Measurements from ENCODE around the gene DDRGK1.

The DDRGK1 gene

DNA sequence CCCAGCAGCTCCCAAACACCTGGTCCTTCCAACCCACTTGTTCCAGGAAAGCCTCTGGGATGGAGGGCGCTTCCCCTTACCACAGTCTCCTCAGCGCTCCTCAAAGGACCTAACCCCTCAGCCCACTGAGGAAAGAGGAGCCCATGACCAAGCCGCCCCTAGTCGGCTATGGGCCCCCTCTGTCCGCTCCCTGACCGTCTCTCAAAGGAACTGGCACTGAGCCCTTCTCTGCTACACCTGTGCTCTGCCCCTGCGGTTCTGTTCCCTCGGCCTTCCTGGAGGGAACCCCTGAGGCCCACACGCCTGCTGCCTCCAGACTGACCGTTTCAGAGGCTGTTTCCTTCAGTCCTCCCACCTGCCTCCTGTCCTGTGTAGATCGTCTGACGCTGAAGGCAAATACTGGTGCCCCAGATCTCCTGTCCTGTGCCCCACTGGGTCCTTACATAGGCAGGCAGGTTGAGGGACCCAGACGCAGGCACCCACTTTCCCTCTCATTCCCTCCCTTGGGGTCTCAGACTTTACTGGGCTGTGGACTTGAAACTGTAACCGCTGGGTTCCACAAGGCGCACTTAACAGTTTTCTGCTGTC, 36.4 kb upstream of the DDRGK1 start:
- TF ChIP-seq, protein P1, sequence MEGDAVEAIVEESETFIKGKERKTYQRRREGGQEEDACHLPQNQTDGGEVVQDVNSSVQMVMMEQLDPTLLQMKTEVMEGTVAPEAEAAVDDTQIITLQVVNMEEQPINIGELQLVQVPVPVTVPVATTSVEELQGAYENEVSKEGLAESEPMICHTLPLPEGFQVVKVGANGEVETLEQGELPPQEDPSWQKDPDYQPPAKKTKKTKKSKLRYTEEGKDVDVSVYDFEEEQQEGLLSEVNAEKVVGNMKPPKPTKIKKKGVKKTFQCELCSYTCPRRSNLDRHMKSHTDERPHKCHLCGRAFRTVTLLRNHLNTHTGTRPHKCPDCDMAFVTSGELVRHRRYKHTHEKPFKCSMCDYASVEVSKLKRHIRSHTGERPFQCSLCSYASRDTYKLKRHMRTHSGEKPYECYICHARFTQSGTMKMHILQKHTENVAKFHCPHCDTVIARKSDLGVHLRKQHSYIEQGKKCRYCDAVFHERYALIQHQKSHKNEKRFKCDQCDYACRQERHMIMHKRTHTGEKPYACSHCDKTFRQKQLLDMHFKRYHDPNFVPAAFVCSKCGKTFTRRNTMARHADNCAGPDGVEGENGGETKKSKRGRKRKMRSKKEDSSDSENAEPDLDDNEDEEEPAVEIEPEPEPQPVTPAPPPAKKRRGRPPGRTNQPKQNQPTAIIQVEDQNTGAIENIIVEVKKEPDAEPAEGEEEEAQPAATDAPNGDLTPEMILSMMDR (IDR thresholded peaks at IDR 0.05; ENCODE audit: low read depth, low read length): no peak
- H3K4me3 ChIP-seq (ENCODE audit: low read depth, low read length): peak overlapping the region; percentile 59
- DNase-seq (ENCODE audit: low read depth, low spot score): no peak
- in situ Hi-C loops (cut with HindIII; ENCODE audit: low sequenced_read_pairs): no loop called here

DNA sequence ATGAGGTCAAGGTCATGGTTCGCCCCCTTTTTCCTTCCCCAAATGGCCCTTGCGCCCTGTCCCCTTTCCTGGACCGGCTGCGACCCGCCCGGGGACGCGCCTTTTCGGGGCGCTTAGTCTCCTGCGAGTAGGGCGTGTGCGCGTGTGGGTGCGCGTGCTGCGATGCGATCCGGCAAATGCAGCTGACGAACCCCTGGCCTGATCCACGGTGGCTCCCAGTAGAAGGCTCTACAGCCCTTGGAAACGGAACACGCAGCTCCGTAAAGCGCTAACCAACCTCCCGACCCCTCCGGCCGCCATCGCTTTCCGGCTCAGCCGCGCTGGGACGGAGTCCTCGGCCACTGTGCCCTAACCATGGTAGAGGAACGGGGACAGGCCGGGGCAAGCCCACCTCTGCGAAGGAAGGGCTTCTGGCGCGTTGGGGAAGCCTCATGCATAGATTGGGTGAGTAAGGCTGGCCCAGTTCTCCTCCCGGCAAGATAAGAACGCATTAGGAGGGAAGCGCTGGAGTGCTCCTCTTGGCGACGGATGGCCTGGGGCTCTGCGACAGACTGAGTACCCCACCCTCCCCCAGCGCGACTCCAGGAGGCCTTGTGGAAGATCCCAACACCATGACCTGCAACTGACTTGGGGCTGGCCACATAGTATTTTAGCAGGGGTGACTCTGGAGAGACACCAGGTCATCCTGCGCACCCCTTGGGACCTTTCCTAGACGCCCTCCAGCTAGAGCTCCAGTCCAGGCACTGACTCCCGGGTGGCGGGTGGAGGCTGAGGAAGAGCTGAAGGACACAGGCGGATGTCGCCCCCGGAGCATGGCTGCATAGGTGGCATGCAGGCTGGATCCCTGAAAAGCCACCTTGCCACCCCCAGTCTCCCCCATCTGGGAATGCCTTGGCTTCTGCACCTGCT, 35.6 kb upstream of the DDRGK1 start:
- in situ Hi-C loops (cut with HindIII; ENCODE audit: low sequenced_read_pairs): no loop called here
- TF ChIP-seq, protein P1 (IDR thresholded peaks at IDR 0.05; ENCODE audit: low read depth, low read length): no peak
- no peak for DNase-seq (ENCODE audit: low read depth, low spot score)
- peak overlapping the region; percentile 59 for H3K4me3 ChIP-seq (ENCODE audit: low read depth, low read length)

DNA sequence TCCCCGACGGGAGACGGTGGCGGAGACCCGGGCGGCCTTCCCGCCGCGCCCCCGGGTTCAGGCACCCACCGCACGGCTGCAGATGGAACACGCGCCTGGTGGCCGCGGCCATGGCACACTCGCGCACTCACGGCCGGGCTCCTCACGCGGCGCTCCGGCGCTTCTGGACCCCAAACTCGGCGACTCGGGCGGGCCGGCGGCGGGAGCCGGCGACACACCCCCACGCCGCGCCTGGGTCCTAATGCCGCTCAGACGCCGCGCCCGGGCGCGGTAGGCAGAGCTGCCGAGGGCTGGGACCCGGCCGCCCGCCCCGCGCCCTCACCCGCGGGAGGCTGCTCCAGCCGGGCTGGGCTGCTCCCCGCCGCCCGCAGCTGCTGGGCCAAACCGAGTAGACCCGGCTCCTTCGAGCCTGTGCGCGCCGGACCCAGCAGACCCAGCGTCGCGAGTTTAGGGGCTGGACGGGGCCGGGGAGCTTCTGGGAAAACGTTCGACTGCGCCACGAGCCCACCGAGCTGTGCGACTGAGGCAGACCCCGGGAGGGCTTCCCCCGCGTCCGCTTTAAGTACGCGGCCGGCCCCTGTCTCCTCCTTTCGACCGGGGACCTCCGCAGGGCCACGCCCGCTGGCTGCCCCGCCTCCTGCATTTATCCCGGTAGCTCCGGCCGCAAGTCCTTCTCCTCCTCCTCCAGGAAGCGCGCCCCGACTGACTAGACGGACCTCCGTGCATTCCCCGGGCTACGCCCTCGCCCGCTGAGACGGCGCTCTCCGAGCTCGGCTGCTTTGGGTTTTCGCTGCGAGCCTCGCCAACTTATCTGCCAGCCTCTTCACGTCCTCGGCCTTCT, 34.8 kb upstream of the DDRGK1 start, which contains the start of gene SLC4A11:
SLC4A11 (minus strand) TSS at position 165 of the 841 bp plus-strand sequence; CDS start at position 112, 53 bp downstream.
- peak; percentile 59 for DNase-seq (ENCODE audit: low read depth, low spot score)
- TF ChIP-seq, protein P1 (IDR thresholded peaks at IDR 0.05; ENCODE audit: low read depth, low read length): no peak
- H3K4me3 ChIP-seq (ENCODE audit: low read depth, low read length): peak within 1 kb of the TSS; percentile 59
- in situ Hi-C loops (cut with HindIII; ENCODE audit: low sequenced_read_pairs): no loop called here

DNA sequence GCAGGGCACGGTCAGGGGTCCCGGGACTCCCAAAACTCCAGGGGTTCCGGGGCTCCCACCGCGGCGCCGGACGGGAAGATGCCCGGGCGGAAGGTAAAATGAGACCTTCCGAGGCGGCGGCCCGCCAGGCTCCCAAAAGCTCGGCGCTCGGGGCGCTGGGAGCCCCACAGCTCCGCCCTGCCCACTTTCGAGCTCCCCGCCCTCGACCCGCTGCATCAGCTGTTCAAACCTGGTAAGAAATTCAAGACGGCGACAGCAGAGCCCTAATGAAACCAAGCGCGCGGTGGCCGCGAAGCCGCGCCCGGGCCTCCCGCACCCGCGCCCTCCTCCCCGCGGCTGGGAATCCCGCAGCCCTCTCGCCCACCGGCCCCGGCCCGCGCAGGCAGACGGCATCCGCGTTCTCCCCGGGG, 34.1 kb upstream of the DDRGK1 start:
- TF ChIP-seq, protein P1 (IDR thresholded peaks at IDR 0.05; ENCODE audit: low read depth, low read length): no peak
- peak overlapping the region; percentile 59 for H3K4me3 ChIP-seq (ENCODE audit: low read depth, low read length)
- no peak for DNase-seq (ENCODE audit: low read depth, low spot score)
- in situ Hi-C loops (cut with HindIII; ENCODE audit: low sequenced_read_pairs): no loop called here

DNA sequence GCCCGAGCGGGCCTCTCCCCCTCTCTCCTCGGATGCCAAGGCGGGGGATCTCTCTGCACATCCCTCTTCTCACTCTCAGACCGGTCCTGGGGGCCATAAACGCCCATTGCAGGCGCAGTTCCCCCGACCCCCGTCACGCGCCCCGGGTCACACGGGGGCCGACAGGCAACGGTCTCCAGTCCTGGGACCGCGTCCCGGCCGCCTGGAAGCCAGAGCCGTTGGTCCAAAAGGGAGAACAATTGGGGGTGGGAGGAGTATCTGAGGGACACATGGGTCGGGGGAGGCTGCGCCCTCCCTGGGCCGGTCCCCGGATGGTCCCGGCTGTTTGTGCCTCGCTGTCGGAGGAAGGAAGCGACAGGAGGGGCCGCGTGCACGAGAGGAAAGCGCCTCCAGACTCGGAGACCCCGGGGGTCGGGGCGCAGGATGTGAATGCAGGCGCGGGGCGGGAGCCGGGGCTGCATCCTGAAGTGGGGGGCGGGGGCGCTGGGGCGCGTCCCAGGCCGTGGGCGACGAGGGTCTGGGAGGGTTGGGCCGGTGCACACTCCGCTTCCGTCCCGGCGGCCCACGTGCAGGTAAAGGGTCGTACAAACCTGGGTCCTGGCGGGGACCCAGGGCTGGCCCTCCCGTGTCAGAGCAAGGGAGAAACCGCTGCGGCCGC, 33.6 kb upstream of the DDRGK1 start:
- DNase-seq (ENCODE audit: low read depth, low spot score): no peak
- in situ Hi-C loops (cut with HindIII; ENCODE audit: low sequenced_read_pairs): no loop called here
- peak overlapping the region; percentile 59 for H3K4me3 ChIP-seq (ENCODE audit: low read depth, low read length)
- TF ChIP-seq, protein P1 (IDR thresholded peaks at IDR 0.05; ENCODE audit: low read depth, low read length): no peak
